ENCODE data around the gene KCNJ5.

DNA sequence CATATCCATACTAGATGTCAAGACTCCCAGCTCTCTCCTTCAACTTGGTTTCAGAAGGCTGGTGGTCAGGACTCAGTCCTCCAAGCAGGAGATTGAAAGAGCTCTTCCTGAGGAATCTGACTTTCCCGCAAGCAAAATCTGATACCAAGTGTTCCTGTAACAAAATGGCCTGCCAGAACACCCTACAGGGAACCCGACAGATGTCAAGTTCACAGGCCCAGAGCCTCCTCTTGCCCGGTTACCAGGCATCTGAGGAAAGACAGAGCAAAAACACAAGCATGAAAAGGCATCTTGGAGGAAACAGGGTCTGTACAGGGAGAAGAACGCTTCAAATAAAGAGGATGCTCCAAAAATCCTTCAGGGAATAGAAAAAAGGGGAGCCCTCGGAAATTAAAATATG is 8.7 kb upstream of the KCNJ5 start:
- TF ChIP-seq, protein P1, sequence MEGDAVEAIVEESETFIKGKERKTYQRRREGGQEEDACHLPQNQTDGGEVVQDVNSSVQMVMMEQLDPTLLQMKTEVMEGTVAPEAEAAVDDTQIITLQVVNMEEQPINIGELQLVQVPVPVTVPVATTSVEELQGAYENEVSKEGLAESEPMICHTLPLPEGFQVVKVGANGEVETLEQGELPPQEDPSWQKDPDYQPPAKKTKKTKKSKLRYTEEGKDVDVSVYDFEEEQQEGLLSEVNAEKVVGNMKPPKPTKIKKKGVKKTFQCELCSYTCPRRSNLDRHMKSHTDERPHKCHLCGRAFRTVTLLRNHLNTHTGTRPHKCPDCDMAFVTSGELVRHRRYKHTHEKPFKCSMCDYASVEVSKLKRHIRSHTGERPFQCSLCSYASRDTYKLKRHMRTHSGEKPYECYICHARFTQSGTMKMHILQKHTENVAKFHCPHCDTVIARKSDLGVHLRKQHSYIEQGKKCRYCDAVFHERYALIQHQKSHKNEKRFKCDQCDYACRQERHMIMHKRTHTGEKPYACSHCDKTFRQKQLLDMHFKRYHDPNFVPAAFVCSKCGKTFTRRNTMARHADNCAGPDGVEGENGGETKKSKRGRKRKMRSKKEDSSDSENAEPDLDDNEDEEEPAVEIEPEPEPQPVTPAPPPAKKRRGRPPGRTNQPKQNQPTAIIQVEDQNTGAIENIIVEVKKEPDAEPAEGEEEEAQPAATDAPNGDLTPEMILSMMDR (optimal IDR thresholded peaks at IDR 0.05 in 1 of 3, IDR thresholded peaks at IDR 0.05 in 1 of 3, conservative IDR thresholded peaks at IDR 0.05 in 1 of 3; ENCODE audit: extremely low read depth in 1 of 3, insufficient read depth in 2 of 3, low read length in 3 of 3), result no peak
- no peak for TF ChIP-seq EZH2 (IDR thresholded peaks at IDR 0.05; ENCODE audit: low read length)
